Activated T-helper 2 cell treated with anti-CD3 and anti-CD28 coated beads, Interferon-gamma antibody, Interleukin-2, Interleukin-4, amounts not matched to agents 10 μg/mL and 5 μg/mL and 100 μg/mL, durations not matched to agents 14 hours and 24 hours and 36 hours (primary cell): ENCODE results near the gene PARD6G. TPM values are rescaled to one million over a fixed set of nuclear protein-coding genes. Genes with fewer than 3 reads are reported as not detected.
"Not testable (repeated sequence)": the region's sequence is repeated elsewhere in the genome, so short reads cannot be mapped to it uniquely, and the experiment has no call there.

Source experiments
- DNase-seq: peaks from one replicate; pipeline ENCODE4 v3.0.0; 2021; ENCODE audit warnings: low spot score
- H3K27ac Mint-ChIP-seq: one replicate; pipeline ENCODE4 v1.8.0; 2021; ENCODE audit warnings: mixed read lengths
- H3K27me3 Mint-ChIP-seq: one replicate; pipeline ENCODE4 v1.8.0; 2021; ENCODE audit warnings: low read depth, mixed read lengths
- H3K36me3 Mint-ChIP-seq: one replicate; pipeline ENCODE4 v1.8.0; 2021; ENCODE audit warnings: low read depth, mixed read lengths
- H3K4me1 Mint-ChIP-seq: one replicate; pipeline ENCODE4 v1.8.0; 2021; ENCODE audit warnings: low read depth, mixed read lengths
- H3K4me3 Mint-ChIP-seq: one replicate; pipeline ENCODE4 v1.8.0; 2021; ENCODE audit warnings: low read depth, mild to moderate bottlenecking, moderate library complexity, mixed read lengths
- H3K9me3 Mint-ChIP-seq: one replicate; pipeline ENCODE4 v1.8.0; 2021; ENCODE audit warnings: mixed read lengths
- intact Hi-C: fragments of 100-400 bp; cut with micrococcal nuclease; formaldehyde crosslinking; loops from one replicate; pipeline ENCODE4 v1.15.1; 2023
- total RNA-seq: library from RNA; stranded (reverse); gene quantifications from 2 replicates; pipeline ENCODE4 v1.2.3, GENCODE V29; 2022

The PARD6G gene
- total RNA-seq, 1 donor from 2014 or later = 0.21 TPM

- no peak for DNase-seq
- H3K4me1 Mint-ChIP-seq = no peaks in the 10 kb centered on the region
- intact Hi-C loops = no loop called here
- no peak overlapping the region for H3K4me3 Mint-ChIP-seq
- peaks cover 42% of the 10 kb centered on the region for H3K27me3 Mint-ChIP-seq
- no peak overlapping the region for H3K27ac Mint-ChIP-seq
- H3K9me3 Mint-ChIP-seq = no peaks in the 10 kb centered on the region
- H3K36me3 Mint-ChIP-seq = no peaks in the 10 kb centered on the region
These were observed 2.1 kb upstream of the PARD6G start for GRCh38 chr18:80249217-80250093.

DNA sequence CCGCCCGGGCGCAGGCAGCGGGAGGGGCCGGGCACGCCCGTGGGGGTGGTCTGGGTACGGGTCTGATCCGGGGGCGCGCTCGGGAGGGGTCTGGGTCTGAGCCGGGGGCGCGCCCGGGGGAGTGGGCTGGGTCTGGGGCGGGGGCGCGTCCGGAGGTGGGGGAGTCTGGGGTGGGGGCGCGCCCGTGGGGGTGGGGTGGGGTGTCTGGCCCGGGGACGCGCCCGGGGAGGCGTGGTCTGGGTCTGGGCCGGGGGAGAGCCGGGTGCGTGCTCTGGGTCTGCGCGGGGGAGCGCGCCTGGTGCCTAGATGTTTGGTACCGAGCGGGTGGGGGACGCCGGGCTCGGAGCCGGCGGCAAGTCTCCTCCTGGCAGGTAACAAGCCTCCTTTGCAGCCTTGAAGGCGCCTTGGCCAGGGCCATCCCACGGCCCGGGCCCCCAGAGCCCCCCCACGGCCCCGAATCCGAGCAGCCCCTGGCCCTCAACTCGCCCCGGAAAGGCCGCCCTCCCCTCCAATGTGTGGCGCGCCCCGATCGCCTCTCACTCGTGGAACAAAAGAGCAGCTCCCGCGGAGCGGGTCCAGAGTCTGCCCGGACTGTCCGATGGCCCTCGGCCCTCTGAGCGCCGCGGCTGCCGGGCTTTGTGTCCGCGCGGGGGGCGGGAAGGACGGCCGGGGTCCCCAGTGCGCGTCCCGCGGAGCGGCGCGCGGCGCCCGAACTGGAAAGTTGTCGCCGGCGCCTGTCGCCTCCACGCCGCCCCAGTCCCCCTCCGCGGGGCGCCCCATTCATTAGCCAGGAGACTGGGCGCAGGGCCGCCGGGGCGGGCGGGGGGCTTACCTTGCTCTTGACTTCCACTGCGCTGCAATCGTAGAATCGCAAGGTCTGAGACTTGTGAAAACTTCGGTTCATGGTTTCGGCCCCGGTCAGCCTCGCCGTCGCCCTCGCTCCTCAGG, 595 bp downstream of the PARD6G start:
- no peak for DNase-seq
- Mint-ChIP-seq H3K4me3 (no peak overlapping the region), H3K27me3 (peaks cover 50% of the 10 kb centered on the region)

DNA sequence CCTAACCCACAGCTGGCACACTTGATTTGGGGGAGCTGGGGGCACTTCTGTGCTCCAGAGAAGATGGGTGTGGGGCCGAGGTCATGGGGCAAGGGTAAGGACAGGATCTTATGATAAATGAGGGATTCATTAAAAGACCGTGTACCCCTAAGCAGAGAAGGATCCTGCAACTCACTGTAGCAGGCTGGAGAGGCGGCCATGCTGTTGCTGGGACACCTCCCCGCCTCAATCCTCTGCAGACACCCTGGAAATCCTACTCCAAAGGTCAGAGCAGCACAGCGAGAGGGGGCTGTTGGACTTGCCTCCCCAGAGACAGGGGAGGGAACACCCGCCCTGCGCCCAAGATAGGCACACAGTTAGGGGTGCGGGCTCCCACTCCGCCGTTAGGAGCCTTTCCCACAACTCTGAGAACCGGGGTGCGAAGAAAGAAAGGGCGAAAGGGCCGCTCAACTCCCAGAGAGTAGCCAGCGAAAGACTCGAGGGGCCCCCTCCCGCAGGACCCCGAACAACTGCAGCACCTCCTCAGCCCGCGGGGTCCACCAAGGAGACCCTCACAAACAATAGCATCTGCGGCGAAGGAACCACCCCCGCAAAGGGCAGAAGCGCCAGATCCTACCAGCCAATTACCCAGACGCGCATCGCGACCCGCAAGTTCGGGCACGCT, 1.4 kb downstream of the PARD6G start:
- Mint-ChIP-seq H3K9me3 (no peaks in the 10 kb centered on the region), H3K27me3 (peaks cover 50% of the 10 kb centered on the region), H3K27ac (no peak overlapping the region), H3K36me3 (no peaks in the 10 kb centered on the region), H3K4me3 (peak overlapping the region; percentile 66), H3K4me1 (no peaks in the 10 kb centered on the region)
- intact Hi-C loops = no loop called here
- no peak for DNase-seq

More for the DNA sequence above, 595 bp downstream of the PARD6G start:
- no peaks in the 10 kb centered on the region for H3K9me3 Mint-ChIP-seq
- intact Hi-C loops = no loop called here
- no peaks in the 10 kb centered on the region for H3K36me3 Mint-ChIP-seq
- H3K27ac Mint-ChIP-seq = no peak overlapping the region
- no peaks in the 10 kb centered on the region for H3K4me1 Mint-ChIP-seq

GRCh38 chr18:80244956-80245730, 2.2 kb downstream of the PARD6G start:
- Mint-ChIP-seq H3K27me3 (peaks cover 50% of the 10 kb centered on the region), H3K4me3 (no peak overlapping the region)

DNA sequence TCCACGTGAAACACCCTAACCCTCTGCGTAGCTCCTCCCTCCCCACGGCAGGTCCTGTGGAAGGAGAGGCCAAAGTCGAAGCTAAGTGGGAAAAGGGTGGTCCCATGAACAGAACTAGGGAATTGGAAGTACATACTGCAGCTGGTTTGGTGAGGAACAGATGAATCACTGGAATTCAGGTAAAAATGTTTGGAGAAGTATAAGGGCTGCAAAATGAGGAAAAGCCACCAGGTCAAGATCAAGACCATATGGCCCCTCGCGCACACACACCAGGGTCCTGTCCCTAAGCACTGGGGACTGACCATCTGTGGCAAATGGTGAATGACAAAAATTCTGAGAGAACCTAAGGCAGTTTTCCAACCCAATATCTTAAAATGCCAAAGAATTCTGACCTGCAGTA, 3.1 kb downstream of the PARD6G start:
- intact Hi-C loops = no loop called here
- Mint-ChIP-seq H3K4me1 (no peaks in the 10 kb centered on the region), H3K27ac (no peak overlapping the region), H3K4me3 (no peak overlapping the region), H3K9me3 (no peaks in the 10 kb centered on the region), H3K27me3 (peaks cover 43% of the 10 kb centered on the region), H3K36me3 (no peaks in the 10 kb centered on the region)
- DNase-seq = no peak

More at GRCh38 chr18:80244956-80245730, 2.2 kb downstream of the PARD6G start:
- Mint-ChIP-seq H3K9me3 (no peaks in the 10 kb centered on the region), H3K27ac (no peak overlapping the region), H3K4me1 (no peaks in the 10 kb centered on the region), H3K36me3 (no peaks in the 10 kb centered on the region)
- intact Hi-C loops = no loop called here
- no peak for DNase-seq

DNA sequence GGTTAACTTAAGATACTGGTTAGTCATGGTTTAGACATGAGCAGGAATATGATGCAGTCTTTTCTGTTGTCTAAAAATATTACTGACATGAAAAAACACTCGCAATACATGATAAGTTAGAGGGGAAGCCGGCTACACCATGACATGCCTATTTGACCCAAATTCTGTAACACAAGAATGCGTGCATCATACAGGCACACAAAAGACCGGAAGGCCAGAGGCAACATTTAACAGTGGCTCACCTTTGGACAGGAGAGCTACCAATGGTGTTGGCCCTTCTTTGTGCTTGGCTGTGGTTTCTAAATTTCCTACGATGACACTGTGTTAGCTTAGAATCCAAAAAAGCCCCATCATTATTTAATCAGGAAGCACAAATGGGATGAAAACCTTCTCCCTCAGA, 4.1 kb downstream of the PARD6G start:
- Mint-ChIP-seq H3K27me3 (peaks cover 36% of the 10 kb centered on the region), H3K4me3 (no peak overlapping the region), H3K27ac (no peak overlapping the region), H3K4me1 (no peaks in the 10 kb centered on the region), H3K9me3 (no peaks in the 10 kb centered on the region), H3K36me3 (no peaks in the 10 kb centered on the region)
- no peak for DNase-seq
- intact Hi-C loops = no loop called here

DNA sequence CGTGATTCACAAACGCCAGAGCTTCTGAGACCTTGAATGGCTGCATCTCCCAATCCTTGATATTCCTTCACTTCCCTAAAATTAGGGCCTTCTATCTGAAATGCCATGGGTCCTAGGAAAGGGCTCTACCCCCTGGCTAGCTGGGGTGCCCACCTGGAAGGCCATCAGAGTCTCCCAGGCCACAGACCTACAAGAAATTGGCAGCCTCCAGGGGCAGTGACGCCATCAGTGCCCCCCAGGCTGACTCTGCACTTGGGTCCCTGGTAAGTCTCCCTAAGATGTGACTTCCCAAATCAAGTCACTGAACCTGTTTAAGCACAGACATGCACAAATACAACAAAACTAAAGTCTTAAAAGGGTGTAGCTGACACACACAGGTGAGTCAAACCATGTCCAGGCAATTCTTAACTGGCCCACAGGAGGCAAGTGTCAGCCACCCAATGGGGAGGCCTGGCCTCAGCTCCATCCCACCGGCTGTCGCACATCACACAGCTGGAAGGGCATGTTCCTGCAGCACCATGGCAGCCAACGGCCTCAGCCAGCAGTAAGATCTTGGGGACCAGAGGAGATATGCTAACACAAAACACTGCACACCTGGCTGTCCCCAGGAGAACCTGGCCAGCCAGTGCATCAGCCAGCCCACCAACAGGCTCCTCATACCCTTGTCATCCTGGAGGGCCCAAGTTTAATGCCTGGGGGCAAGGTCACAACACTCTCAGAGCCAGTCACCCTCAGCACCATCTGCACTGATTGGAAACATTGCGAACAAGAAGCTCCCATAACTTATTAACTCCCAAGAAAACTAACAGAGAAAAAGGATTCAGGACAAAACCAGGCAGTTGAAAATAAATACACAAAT, 5.2 kb downstream of the PARD6G start:
- intact Hi-C loops = no loop called here
- no peak overlapping the region for H3K4me3 Mint-ChIP-seq
- no peak overlapping the region for H3K27ac Mint-ChIP-seq
- no peaks in the 10 kb centered on the region for H3K36me3 Mint-ChIP-seq
- no peak for DNase-seq
- H3K4me1 Mint-ChIP-seq = no peaks in the 10 kb centered on the region
- H3K27me3 Mint-ChIP-seq = peaks cover 30% of the 10 kb centered on the region
- H3K9me3 Mint-ChIP-seq = no peaks in the 10 kb centered on the region

GRCh38 chr18:80239830-80240229, 7.5 kb downstream of the PARD6G start:
- no peak overlapping the region for H3K4me3 Mint-ChIP-seq
- no peaks in the 10 kb centered on the region for H3K36me3 Mint-ChIP-seq
- intact Hi-C loops = no loop called here
- no peak for DNase-seq
- H3K4me1 Mint-ChIP-seq = no peaks in the 10 kb centered on the region
- H3K9me3 Mint-ChIP-seq = no peaks in the 10 kb centered on the region
- no peak overlapping the region for H3K27ac Mint-ChIP-seq
- peaks cover 16% of the 10 kb centered on the region for H3K27me3 Mint-ChIP-seq

GRCh38 chr18:80238651-80239260, 8.6 kb downstream of the PARD6G start:
- no peak for DNase-seq
- Mint-ChIP-seq H3K9me3 (no peaks in the 10 kb centered on the region), H3K4me1 (no peaks in the 10 kb centered on the region), H3K27ac (no peak overlapping the region), H3K27me3 (peaks cover 10% of the 10 kb centered on the region), H3K4me3 (no peak overlapping the region), H3K36me3 (no peaks in the 10 kb centered on the region)
- intact Hi-C loops = no loop called here

- DNase-seq, H3K36me3 Mint-ChIP-seq, H3K27ac Mint-ChIP-seq, H3K9me3 Mint-ChIP-seq, H3K4me1 Mint-ChIP-seq, H3K4me3 Mint-ChIP-seq, H3K27me3 Mint-ChIP-seq, intact Hi-C loops: not testable (repeated sequence)
These were observed 9.8 kb downstream of the PARD6G start for GRCh38 chr18:80237519-80237918.

- Mint-ChIP-seq H3K27me3 (no peaks in the 10 kb centered on the region), H3K36me3 (no peaks in the 10 kb centered on the region), H3K9me3 (no peaks in the 10 kb centered on the region), H3K4me1 (no peaks in the 10 kb centered on the region), H3K4me3 (no peak overlapping the region), H3K27ac (no peak overlapping the region)
- DNase-seq = no peak
- intact Hi-C loops = no loop called here
These were observed 12.9 kb downstream of the PARD6G start for GRCh38 chr18:80234398-80234797.
